Measurements from ENCODE around the gene CEP112. TPM values are rescaled to one million over a fixed set of nuclear protein-coding genes. Genes with fewer than 3 reads are reported as not detected.

The CEP112 gene
- total and polyA plus RNA-seq, 2 of the 8 experiments (the other 6 are each of a cell fraction or from before 2014, with no cell fraction given) = 0.62 to 3.1 TPM

DNA sequence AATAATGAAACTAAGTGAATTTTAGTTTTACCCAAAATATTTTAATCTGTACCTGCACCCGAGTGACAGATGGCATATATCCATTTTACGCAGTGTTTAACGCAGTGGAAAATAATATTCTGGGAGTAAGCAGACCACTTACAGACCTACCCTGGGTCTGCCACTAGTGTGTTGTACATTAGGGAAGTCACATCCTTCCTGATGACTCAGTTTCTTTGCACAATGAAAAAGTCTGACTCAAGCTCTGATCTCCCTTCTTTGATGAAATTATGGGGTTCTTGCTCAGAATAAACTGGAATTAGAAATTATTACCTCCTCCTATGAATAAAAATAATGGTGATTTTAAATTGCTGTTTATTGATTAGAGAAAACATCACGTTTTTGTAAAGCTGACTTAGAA, 507.3 kb downstream of the CEP112 start (continued):
- TF ChIP-seq, protein P1, sequence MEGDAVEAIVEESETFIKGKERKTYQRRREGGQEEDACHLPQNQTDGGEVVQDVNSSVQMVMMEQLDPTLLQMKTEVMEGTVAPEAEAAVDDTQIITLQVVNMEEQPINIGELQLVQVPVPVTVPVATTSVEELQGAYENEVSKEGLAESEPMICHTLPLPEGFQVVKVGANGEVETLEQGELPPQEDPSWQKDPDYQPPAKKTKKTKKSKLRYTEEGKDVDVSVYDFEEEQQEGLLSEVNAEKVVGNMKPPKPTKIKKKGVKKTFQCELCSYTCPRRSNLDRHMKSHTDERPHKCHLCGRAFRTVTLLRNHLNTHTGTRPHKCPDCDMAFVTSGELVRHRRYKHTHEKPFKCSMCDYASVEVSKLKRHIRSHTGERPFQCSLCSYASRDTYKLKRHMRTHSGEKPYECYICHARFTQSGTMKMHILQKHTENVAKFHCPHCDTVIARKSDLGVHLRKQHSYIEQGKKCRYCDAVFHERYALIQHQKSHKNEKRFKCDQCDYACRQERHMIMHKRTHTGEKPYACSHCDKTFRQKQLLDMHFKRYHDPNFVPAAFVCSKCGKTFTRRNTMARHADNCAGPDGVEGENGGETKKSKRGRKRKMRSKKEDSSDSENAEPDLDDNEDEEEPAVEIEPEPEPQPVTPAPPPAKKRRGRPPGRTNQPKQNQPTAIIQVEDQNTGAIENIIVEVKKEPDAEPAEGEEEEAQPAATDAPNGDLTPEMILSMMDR (IDR thresholded peaks at IDR 0.05; ENCODE audit: control extremely low read depth in 1 of 3, insufficient read depth in 1 of 3, low read depth in 1 of 3, low read length in 3 of 3) = no peak

Measured in H1 (cell line).